Measurements from ENCODE around the gene FBXO38. TPM values are rescaled to one million over a fixed set of nuclear protein-coding genes. Genes with fewer than 3 reads are reported as not detected.

Gene FBXO38
- total RNA-seq, 2 experiments from 2014 or later, result 38.0 to 39.6 TPM

DNA sequence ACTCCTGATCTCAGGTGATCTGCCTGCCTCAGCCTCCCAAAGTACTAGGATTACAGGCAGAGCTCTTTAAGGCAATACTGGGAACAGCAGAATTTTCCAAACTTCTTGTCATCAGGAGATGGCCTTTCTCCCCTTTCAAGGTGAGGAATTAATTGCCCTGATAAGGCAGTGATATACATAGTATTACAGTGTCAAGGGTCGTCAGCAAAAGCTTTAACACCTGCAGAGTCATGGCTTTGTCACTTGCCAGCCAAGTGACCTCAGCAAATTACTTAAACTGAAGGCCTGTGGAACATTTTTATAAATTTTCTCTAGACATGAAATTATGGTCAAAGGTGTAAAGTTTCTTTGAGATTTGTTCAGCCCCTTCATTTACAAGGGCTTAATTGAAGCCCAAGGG, 59.5 kb downstream of the FBXO38 start:
- ChIA-PET POLR2A (interaction anchor here (1.5 kb wide), 1 partner anchor 14 kb away, joined by 3 read pairs; no protein-coding TSS in a partner anchor), CTCF (interaction anchor here (0.7 to 10.8 kb wide), 17 partner anchors 10 to 592 kb away, joined by 3 to 214 read pairs (median 6); no protein-coding TSS in a partner anchor)
- peaks cover 26% of the 10 kb centered on the region for H3K36me3 Mint-ChIP-seq (ENCODE audit: low read depth)
- DNase-seq (no peak), ATAC-seq (no peak)
- TF ChIP-seq, protein P1, sequence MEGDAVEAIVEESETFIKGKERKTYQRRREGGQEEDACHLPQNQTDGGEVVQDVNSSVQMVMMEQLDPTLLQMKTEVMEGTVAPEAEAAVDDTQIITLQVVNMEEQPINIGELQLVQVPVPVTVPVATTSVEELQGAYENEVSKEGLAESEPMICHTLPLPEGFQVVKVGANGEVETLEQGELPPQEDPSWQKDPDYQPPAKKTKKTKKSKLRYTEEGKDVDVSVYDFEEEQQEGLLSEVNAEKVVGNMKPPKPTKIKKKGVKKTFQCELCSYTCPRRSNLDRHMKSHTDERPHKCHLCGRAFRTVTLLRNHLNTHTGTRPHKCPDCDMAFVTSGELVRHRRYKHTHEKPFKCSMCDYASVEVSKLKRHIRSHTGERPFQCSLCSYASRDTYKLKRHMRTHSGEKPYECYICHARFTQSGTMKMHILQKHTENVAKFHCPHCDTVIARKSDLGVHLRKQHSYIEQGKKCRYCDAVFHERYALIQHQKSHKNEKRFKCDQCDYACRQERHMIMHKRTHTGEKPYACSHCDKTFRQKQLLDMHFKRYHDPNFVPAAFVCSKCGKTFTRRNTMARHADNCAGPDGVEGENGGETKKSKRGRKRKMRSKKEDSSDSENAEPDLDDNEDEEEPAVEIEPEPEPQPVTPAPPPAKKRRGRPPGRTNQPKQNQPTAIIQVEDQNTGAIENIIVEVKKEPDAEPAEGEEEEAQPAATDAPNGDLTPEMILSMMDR (IDR thresholded peaks at IDR 0.05), result no peak
- H3K27me3 Mint-ChIP-seq, result no peaks in the 10 kb centered on the region
- H3K4me1 Mint-ChIP-seq (ENCODE audit: low read depth), result peaks cover 2% of the 10 kb centered on the region
- no peaks in the 10 kb centered on the region for H3K9me3 Mint-ChIP-seq
- H3K4me3 Mint-ChIP-seq, result no peak overlapping the region
- no peak overlapping the region for H3K27ac Mint-ChIP-seq
- intact Hi-C loops (cut with micrococcal nuclease), result no loop called here

DNA sequence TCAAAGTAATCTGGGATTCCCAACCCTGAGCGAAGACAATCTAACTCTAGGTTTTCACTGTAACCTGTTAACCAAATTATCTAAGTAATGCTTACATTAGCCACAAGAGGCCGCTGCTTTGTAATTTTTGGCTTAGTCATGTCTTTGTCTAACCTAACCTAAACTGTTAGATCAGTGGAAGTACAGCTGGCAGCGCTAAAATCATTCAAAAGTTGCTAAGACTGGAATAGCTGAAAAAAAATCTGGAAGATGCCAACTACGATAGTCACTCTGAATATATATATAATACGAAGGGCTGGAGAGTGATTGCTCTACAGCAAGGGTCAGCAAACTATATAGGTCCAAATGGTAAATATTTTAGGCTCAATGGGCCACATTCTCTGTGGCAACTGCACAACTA, 60.2 kb downstream of the FBXO38 start:
- Mint-ChIP-seq H3K4me3 (no peak overlapping the region), H3K27ac (no peak overlapping the region), H3K27me3 (no peaks in the 10 kb centered on the region), H3K4me1 (ENCODE audit: low read depth) (peaks cover 2% of the 10 kb centered on the region), H3K36me3 (ENCODE audit: low read depth) (peaks cover 22% of the 10 kb centered on the region), H3K9me3 (no peaks in the 10 kb centered on the region)
- POLR2A ChIA-PET, result interaction anchor here (0.5 to 1.5 kb wide), 2 partner anchors 14 to 1317 kb away, joined by 3 to 4 read pairs; no protein-coding TSS in a partner anchor
- intact Hi-C loops (cut with micrococcal nuclease), result loop anchor here (2.0 kb wide), 1 partner anchor 287 kb away; no protein-coding TSS in a partner anchor
- CTCF ChIA-PET, result interaction anchor here (0.7 to 10.8 kb wide), 18 partner anchors 9 to 289 kb away, joined by 3 to 214 read pairs (median 6); no protein-coding TSS in a partner anchor
- DNase-seq (peak; percentile 52), ATAC-seq (peak; percentile 88)
- TF ChIP-seq, protein P1 (IDR thresholded peaks at IDR 0.05), result peak; percentile 75

DNA sequence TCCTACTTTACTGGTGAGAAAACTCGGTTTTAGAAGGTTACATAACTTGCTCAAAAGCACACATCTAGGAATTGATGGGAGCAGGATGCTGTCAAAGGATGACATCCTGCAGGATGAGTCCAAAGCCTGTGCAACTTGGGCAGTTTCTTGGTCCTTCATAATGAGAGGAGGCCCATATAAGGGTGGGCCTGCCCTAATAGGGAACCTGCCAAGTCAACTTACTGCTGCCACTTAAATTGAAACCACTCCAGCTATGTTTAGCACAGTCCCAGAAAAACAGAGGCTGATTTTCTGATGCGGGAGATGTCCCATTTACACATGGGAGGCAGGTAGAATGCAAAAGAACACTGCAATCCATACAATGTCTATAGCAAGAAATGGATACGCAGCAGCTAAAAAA, 61.8 kb downstream of the FBXO38 start:
- POLR2A ChIA-PET, result interaction anchor here (0.8 kb wide), 1 partner anchor 196 kb away, joined by 3 read pairs; no protein-coding TSS in a partner anchor

DNA sequence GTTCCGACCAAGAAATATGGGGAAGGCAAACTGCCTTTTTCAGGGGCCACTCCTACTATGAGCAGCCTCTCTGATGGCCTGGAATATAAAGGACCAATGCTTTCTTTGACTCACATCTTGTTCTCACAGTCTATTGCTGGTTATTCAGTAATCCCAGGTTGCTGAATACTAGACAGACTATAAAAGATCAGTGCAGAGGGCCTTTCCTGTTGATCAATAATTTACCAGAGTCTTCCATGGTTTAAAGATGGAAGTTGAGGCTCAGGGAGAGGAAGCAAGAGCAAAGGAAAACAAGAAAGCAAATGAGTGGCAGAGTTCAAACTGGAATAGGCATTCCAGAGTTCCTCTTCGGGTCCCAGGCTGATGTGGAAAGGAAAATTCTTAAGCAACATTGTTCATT, 62.9 kb downstream of the FBXO38 start:
- DNase-seq, result no peak
- no peak for ATAC-seq
- intact Hi-C loops (cut with micrococcal nuclease), result no loop called here
- Mint-ChIP-seq H3K27ac (no peak overlapping the region), H3K9me3 (no peaks in the 10 kb centered on the region), H3K27me3 (no peaks in the 10 kb centered on the region), H3K4me1 (ENCODE audit: low read depth) (peaks cover 2% of the 10 kb centered on the region), H3K36me3 (ENCODE audit: low read depth) (peaks cover 6% of the 10 kb centered on the region), H3K4me3 (no peak overlapping the region)
- ChIA-PET POLR2A (no interaction called here), CTCF (interaction anchor here (10.8 kb wide), 1 partner anchor 287 kb away, joined by 214 read pairs; no protein-coding TSS in a partner anchor)
- TF ChIP-seq, protein P1 (IDR thresholded peaks at IDR 0.05), result no peak

More for the DNA sequence above, 61.8 kb downstream of the FBXO38 start:
- H3K4me3 Mint-ChIP-seq, result no peak overlapping the region
- TF ChIP-seq, protein P1 (IDR thresholded peaks at IDR 0.05), result no peak
- no peaks in the 10 kb centered on the region for H3K9me3 Mint-ChIP-seq
- H3K36me3 Mint-ChIP-seq (ENCODE audit: low read depth), result peaks cover 11% of the 10 kb centered on the region
- no peak overlapping the region for H3K27ac Mint-ChIP-seq
- intact Hi-C loops (cut with micrococcal nuclease), result loop anchor here (2.0 kb wide), 1 partner anchor 285 kb away; no protein-coding TSS in a partner anchor
- H3K27me3 Mint-ChIP-seq, result no peaks in the 10 kb centered on the region
- DNase-seq (no peak), ATAC-seq (no peak)
- CTCF ChIA-PET, result interaction anchor here (1.6 to 10.8 kb wide), 3 partner anchors 25 to 288 kb away, joined by 5 to 214 read pairs (median 10); no protein-coding TSS in a partner anchor
- peaks cover 2% of the 10 kb centered on the region for H3K4me1 Mint-ChIP-seq (ENCODE audit: low read depth)

DNA sequence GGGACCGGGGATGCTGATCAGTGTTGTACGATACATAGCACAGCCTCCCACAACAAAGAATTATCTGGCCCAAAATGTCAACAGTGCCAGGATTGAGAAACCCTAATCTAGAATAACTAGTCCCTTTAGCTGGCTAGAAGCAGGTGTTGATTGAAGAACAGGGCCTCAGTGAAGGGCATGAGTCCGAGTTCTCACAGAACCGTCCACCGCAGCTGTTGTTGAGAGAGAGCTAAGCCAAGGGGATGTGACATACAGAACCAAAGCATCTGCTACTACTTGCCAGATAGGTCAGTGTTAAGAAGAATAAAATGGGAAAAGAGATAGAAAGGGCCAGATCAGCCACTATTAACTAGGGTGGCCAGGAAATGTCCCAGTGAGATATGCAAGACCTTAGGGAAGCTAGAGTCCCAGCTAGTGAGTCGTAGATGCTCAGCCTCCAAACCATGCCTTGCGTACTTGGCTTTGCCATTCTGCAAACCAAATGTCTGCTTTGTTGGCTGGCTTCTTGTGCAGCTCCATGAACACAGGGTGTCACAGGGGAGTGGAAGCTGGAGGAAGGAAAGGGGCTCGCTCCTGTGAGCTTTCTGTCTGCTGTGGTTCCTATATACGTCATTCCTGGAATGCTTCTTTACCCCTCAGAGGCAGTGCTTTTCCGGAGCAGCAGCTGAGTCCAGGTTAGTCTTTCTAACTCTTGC, 68.9 kb downstream of the FBXO38 start:
- CTCF ChIA-PET, result interaction anchor here (0.9 to 3.3 kb wide), 4 partner anchors 10 to 289 kb away, joined by 3 to 17 read pairs (median 4); no protein-coding TSS in a partner anchor
- H3K27ac Mint-ChIP-seq, result no peak overlapping the region
- intact Hi-C loops (cut with micrococcal nuclease), result no loop called here
- DNase-seq (no peak), ATAC-seq (no peak)
- POLR2A ChIA-PET, result no interaction called here
- no peak overlapping the region for H3K4me3 Mint-ChIP-seq
- peaks cover 7% of the 10 kb centered on the region for H3K27me3 Mint-ChIP-seq
- TF ChIP-seq, protein P1 (IDR thresholded peaks at IDR 0.05), result no peak
- no peaks in the 10 kb centered on the region for H3K36me3 Mint-ChIP-seq (ENCODE audit: low read depth)
- no peaks in the 10 kb centered on the region for H3K4me1 Mint-ChIP-seq (ENCODE audit: low read depth)
- no peaks in the 10 kb centered on the region for H3K9me3 Mint-ChIP-seq

All from activated CD8-positive, alpha-beta T cell treated with anti-CD3 and anti-CD28 coated beads for 36 hours (primary cell).